GM20000 (cell line): ENCODE results near the gene GIMAP2.

Experiments used
- DNase-seq: peaks from one replicate; pipeline ENCODE4 v3.0.0; 2012; ENCODE audit warnings: low spot score
- CTCF ChIP-seq: IDR thresholded peaks from 2 replicates; pipeline ENCODE4 v1.5.1; 2012; ENCODE audit warnings: mild to moderate bottlenecking, control low read depth; ENCODE audit errors: extremely low read depth, missing control alignments

Gene GIMAP2

GRCh38 chr7:150736864-150737263 is 51.4 kb downstream of the GIMAP2 start:
- no peak for DNase-seq
- TF ChIP-seq CTCF: no peak

- DNase-seq: no peak
- no peak for TF ChIP-seq CTCF
Observed at GRCh38 chr7:150737265-150738055, 52.0 kb downstream of the GIMAP2 start, which contains the start of gene GIMAP5. GIMAP5 (plus strand) TSS chr7:150737418; CDS start chr7:150740885, 3,467 bp downstream.

DNA sequence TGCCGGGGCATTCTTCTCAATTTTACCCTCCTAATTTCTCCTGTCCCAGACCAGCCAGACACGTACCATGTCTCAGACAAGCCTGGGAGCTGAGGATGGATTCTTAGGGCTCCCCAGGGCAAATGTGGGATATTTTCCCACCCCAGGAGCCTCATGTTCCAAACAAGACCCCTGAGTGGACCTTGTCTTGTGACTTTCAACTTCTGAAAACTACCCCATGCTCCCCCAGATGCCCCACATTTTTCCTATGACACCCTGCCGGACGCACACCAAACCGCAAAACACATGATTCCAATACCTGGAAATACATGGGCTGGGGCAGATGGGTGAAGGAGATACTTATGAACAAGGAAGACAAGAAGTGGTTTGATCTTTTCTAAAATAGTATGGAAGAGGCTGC is 52.6 kb downstream of the GIMAP2 start:
- no peak for DNase-seq
- no peak for TF ChIP-seq CTCF

GRCh38 chr7:150738591-150739001 is 53.1 kb downstream of the GIMAP2 start:
- DNase-seq: no peak
- no peak for TF ChIP-seq CTCF

GRCh38 chr7:150739033-150739432 is 53.5 kb downstream of the GIMAP2 start:
- no peak for TF ChIP-seq CTCF
- DNase-seq: no peak

- no peak for TF ChIP-seq CTCF
- no peak for DNase-seq
Observed at GRCh38 chr7:150740053-150740452, 54.5 kb downstream of the GIMAP2 start.

GRCh38 chr7:150742286-150742968 is 56.9 kb downstream of the GIMAP2 start:
- DNase-seq: no peak
- TF ChIP-seq CTCF: no peak
